ENCODE data around the gene HLA-F.

HLA-F gene

GRCh38 chr6:29763491-29764289, 40.5 kb downstream of the HLA-F start:
- DNase-seq = no peak

GRCh38 chr6:29764422-29765196, 41.4 kb downstream of the HLA-F start:
- no peak for DNase-seq

- DNase-seq = no peak
Measured at GRCh38 chr6:29769336-29769735, 46.1 kb downstream of the HLA-F start.

- DNase-seq = no peak
Measured at GRCh38 chr6:29770306-29770705, 47.1 kb downstream of the HLA-F start.

- no peak for DNase-seq
Measured at GRCh38 chr6:29776684-29777083, 53.5 kb downstream of the HLA-F start.
